Breast epithelium (tissue), 3 donors: ENCODE results near the gene KDM5B.

Experiments used
- POLR2A ChIP-seq: fragments of 450-650 bp; IDR thresholded peaks from one replicate; pipeline ENCODE4 v1.6.1; 2016; ENCODE audit warnings: antibody characterized with exemption, mild to moderate bottlenecking, moderate library complexity
- POLR2AphosphoS5 ChIP-seq, 3 donors: sonication (generic); formaldehyde crosslinking; IDR thresholded peaks; one replicate each; pipeline ENCODE4 v1.6.1; 2017; ENCODE audit warnings: antibody characterized with exemption in 3 of 3
- TF ChIP-seq, protein P1 (sequence below), 3 donors: fragments of 450-650 bp; IDR thresholded peaks; one replicate each; pipeline ENCODE4 v1.5.1; 2016 to 2017; ENCODE audit warnings: antibody characterized with exemption in 3 of 3, mild to moderate bottlenecking in 3 of 3, moderate library complexity in 3 of 3

GRCh38 chr1:202810615-202811295 lies 2.5 kb upstream of the KDM5B start, which contains the start of gene PCAT6:
- TF ChIP-seq POLR2AphosphoS5 (IDR thresholded peaks at IDR 0.05), result peak; percentile 76 to 93 (median 86)
- TF ChIP-seq, protein P1, sequence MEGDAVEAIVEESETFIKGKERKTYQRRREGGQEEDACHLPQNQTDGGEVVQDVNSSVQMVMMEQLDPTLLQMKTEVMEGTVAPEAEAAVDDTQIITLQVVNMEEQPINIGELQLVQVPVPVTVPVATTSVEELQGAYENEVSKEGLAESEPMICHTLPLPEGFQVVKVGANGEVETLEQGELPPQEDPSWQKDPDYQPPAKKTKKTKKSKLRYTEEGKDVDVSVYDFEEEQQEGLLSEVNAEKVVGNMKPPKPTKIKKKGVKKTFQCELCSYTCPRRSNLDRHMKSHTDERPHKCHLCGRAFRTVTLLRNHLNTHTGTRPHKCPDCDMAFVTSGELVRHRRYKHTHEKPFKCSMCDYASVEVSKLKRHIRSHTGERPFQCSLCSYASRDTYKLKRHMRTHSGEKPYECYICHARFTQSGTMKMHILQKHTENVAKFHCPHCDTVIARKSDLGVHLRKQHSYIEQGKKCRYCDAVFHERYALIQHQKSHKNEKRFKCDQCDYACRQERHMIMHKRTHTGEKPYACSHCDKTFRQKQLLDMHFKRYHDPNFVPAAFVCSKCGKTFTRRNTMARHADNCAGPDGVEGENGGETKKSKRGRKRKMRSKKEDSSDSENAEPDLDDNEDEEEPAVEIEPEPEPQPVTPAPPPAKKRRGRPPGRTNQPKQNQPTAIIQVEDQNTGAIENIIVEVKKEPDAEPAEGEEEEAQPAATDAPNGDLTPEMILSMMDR (IDR thresholded peaks at IDR 0.05), result no peak
- TF ChIP-seq POLR2A, result peak; percentile 91
